Tongue (tissue), 3 donors: ENCODE data around the gene MACROD2. TPM values are rescaled to one million over a fixed set of nuclear protein-coding genes. Genes with fewer than 3 reads are reported as not detected.

Experiments used
- DNase-seq: peaks from one replicate; pipeline ENCODE4 v3.0.0-alpha.2; 2015
- small RNA-seq: library from RNA; depleted of rRNA; stranded (forward); fragments of <200 nt; gene quantifications from one replicate; pipeline ENCODE3, GENCODE V24; 2014; ENCODE audit warnings: low replicate concordance
- total RNA-seq: library from RNA; depleted of rRNA; stranded (reverse); fragments of >200 nt; gene quantifications from one replicate; pipeline ENCODE4 v1.2.3, GENCODE V29; 2014

Gene MACROD2
- total RNA-seq, 1 donor from 2014 or later: 5.0 TPM

DNA sequence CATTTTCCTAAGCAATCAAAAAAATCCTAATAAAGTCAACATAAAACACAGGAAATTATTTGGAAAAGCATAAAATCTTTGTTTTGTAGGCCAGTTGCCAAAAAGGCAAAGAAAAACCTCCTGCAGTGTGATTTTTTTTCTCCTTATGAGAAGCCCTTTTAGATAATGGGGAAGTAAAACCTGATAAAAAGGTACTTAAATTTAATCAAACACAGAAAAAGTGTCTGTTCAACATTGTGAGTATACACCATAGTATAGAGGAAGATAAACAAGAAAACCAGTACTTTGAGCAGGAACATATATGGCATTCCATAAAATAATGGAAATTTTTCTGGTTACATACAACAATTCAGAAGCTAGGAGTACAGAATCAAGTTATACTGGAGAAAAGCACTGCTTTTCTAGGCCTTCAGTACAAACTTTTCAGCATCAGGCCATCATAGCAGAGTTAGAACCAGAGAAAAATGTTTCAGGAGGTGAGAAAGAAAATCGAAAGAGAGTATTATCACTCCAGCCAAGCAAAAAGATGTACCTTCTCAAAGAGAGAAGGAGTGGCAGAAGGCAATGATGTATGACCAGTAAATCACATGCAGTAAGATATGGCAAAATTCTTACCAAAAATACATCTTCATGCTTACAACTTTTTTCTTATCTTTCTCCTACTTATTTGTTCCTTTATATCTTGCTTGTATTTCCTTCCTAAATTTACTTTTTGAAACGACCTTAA lies 2083.0 kb downstream of the MACROD2 start:
- DNase-seq: no peak

DNA sequence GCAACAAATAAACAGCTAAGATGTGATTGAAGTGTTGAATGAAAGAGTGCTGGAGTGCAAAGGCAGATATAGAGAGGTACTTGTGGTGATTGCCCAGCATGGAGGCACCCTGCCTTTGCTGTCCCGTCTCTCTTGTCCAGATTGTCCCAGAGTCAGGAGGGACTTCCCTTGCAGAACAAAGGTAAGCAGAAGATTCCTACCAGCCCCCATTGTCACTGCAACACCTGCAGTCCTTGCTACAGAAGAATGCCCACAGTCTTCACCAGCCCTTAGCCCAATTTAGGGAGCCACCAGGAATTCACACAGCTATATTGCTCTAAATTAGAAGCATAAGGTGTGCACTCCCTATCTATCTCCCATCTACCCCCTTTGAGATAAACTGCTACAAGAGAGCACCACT lies 2086.1 kb downstream of the MACROD2 start:
- DNase-seq: no peak

DNA sequence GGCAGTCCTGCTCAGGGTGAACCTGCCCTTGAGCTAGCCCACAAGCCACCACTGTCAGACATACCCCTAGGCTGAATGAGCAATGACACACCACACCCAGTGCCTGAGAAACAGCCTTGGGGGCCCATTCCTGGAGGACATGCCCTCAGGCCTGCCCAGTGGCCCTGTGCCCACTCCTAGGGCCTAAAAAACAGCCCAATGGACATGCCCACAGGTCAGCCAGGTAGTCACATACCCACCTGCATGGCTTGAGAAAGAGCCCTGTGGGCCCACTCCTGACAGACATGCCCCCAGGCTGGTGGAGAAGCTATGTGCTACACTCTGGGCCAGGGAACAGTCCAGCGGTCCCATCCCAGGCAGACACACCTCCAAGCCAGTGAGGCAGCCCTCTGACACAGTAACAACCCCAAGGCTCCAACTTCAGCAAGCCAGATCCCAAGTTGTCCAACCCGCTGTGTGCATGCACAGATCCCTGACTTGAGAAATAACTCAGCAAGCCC lies 2086.8 kb downstream of the MACROD2 start:
- no peak for DNase-seq

DNA sequence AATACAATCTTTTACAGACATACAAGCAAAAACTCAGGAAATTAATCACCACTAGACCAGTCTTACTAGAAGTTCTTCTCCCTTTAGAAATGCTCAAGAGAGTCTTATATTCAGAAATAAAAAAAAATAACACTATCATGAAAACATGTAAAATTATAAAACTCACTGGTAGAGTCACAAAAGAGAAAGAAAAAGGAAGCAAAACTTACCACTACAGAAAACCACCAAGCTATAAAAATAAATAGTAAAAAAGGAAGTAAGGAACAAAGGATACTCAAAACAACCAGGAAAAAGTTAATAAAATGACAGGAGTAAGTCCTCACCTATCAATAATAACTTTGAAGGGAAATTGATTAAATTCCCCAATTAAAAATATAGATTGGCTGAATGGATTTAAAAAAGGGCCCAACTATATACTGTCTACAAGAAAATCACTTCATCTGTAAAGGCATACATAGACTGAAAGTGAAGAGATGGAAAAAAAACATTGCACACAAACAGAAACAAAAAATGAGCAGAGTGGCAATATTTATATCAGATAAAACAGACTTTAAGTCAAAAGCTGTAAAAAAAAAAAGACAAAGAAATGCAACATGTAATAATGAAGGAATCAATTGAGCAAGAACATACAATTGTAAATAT lies 2088.4 kb downstream of the MACROD2 start:
- no peak for DNase-seq

DNA sequence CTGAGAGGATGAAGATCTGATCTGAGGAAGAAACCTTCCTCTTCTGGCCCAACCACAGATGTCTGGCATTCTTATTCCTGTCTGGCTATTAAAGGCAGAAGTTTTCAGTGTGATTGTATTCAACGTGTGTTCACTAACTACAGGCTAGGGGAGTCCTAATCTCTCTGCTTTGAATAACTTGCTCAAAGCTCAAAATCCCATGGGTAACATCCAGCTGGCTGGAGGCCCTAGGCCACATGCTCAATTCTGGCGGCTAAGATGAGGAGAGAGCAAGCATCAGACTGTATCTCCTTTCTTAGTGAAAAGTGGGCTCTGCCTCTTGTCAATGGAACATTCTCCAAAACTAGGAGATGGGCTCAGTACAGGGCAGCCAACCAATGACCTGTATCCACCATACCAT lies 2099.9 kb downstream of the MACROD2 start:
- DNase-seq: peak; percentile 48

DNA sequence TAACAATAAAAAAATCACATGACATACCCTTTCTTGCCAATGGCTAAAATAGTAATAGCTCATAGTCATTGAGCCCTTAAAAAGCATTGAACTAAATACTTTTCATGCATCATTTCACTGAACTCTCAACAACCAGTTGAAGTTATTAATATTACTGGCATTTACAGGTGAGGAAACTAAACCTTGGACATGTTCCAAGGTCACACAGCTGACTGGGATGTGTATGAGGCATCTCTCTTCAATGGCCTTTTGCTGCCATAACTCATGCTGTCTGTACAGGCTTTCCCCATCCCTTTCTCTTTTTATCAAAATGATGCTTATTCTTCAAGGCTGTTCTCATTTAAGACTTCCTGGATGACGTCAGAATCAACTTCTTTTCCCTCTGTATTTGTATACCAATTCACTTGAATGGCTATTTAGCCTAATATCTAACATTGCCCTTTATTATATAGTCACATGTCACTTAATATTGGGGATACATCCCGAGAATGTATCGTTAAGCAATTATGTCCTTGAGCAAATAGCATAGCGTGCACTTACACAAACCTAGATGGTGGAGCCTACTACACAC lies 2101.5 kb downstream of the MACROD2 start:
- DNase-seq: no peak

DNA sequence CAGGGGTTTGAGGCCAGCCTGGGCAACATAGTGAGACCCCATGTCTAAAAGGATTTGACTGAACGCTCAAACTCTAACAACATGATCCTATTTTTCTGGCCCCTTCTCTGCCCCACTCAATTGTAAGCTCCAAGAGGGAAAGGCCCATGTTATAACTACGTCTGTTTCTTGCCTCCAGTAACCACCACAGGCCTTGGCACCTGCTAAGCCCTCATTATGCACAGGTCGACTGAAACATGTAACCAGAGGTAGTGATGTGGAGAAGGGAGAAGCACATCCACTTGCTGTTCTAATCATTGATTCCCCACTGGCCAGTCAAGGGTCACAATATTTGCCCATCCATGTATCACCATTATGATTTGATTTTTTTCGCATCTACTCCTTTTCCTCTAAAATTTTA lies 2102.5 kb downstream of the MACROD2 start:
- no peak for DNase-seq

DNA sequence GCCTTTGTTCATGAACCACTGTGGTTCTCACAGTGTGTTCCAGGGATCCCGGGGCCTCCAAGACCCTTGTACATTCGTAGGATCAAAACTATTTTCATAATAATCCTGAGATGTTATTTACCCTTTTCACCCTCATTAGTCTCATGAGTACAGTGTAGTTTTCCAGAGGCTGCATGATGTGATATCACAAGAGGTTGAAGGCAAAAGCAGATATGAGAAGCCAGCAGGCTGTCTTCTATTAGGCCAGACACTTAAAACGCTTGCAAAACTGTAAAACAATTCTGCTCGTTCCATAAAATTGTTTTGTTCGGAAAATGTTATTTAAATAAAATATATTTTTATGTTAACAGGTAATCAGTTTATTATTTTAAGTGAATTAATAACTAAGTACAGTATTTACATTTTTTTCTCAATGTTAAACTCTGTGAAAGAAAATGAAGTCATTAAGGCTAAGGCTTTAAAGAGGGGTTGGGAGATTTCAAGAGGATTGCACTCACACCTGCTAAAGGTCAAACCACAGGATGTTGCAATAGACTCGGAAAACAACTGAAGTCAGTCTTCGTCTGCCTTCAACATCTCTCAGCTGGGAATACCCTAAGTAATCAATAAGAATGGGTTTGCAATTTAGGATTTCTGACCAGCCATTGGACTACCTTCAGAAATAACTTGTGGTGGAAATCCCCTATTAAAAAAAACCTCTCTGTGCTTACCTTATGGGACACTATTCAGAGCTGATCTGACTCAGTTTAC lies 2103.7 kb downstream of the MACROD2 start:
- no peak for DNase-seq

DNA sequence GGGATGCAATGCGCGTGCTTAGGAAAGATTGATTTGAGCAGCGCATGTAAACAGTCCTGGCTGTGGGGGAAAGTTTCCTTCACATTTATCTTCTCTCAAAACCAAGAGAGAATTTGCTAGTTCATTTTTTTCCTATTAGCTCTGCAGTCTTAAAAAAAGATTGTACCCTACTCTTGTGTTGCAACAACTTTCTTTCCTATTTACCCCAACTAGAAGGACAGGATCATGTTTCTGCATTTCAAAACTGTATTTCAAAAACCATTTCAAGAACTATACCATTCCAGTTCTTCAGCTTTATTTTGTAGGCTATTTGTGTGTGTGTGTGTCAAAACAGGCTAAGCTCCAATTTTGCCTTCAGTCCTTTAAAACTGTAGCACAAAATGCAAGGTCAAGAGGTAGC lies 2104.8 kb downstream of the MACROD2 start:
- no peak for DNase-seq

DNA sequence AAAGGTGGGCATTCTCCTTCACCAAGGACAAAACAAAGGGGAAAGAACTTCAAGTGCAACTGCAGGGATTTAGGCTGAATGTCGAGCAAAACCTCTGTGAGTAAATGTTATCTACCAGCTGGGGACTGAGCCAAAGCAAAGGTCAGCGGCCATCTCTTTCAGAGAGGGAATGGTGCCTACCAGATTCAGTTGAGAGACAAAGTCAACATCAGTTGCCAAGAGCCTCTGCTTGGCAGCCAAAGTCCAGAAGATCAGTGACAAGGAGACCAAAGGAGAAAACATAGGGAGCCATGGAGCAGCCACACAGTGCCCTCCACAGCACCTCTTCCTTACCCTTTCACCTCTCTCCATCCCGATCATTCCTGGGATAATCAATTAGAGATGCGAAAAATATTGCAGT lies 2105.5 kb downstream of the MACROD2 start:
- no peak for DNase-seq

Small RNA genes lying within 50 kb of the gene (small RNA-seq; reads per million reads assigned to genes)
- not detected for gene RN7SL864P
- not detected for gene RNA5SP475
- gene RNU6-1159P: not detected
- gene RNU6-115P: not detected
- not detected for gene RNU6-228P
- gene RNU6-278P: not detected
- gene RPS3P1: not detected

Other genes starting within 250 kb of the MACROD2 start
- 16.4 TPM for gene ESF1, start 210.6 kb upstream of the MACROD2 start, total RNA-seq
- 16.5 TPM for gene NDUFAF5, start 210.5 kb upstream of the MACROD2 start, total RNA-seq
- not detected for gene SEL1L2, start 4.9 kb upstream of the MACROD2 start, total RNA-seq